Stromal cell of bone marrow (primary cell): Measurements from ENCODE around the gene ABHD6.
"Not testable (repeated sequence)": the region's sequence is repeated elsewhere in the genome, so short reads cannot be mapped to it uniquely, and the experiment has no call there.

Experiments used
- DNase-seq: peaks from one replicate; pipeline ENCODE4 v3.0.0-alpha.2; 2012; ENCODE audit warnings: low read depth

Gene ABHD6, protein sequence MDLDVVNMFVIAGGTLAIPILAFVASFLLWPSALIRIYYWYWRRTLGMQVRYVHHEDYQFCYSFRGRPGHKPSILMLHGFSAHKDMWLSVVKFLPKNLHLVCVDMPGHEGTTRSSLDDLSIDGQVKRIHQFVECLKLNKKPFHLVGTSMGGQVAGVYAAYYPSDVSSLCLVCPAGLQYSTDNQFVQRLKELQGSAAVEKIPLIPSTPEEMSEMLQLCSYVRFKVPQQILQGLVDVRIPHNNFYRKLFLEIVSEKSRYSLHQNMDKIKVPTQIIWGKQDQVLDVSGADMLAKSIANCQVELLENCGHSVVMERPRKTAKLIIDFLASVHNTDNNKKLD

GRCh38 chr3:58237238-58237940, at the start of gene ABHD6:
TSS of gene ABHD6 (plus strand) at chr3:58237792. CDS start at chr3:58256587, 18,795 bp downstream.
- peak; percentile 43 for DNase-seq

DNA sequence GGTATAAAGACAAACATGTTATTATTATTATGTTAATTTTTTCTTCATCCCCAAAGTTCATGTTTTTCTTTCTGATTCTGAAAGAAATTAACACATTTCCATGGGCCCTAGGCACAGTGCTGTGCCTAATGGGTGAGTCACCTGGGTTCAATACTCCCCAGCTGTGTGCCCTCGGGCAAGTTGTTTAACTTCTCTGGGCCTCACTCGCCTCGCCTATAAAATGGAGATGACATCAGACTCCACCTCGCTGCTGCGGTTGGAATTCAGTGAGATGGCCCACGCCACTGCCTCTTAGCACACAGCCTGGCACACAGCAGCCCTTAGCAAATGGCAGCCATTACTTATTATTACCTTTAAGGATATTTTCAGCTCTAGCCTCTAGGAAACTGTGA, 49.4 kb upstream of the ABHD6 start:
- no peak for DNase-seq

DNA sequence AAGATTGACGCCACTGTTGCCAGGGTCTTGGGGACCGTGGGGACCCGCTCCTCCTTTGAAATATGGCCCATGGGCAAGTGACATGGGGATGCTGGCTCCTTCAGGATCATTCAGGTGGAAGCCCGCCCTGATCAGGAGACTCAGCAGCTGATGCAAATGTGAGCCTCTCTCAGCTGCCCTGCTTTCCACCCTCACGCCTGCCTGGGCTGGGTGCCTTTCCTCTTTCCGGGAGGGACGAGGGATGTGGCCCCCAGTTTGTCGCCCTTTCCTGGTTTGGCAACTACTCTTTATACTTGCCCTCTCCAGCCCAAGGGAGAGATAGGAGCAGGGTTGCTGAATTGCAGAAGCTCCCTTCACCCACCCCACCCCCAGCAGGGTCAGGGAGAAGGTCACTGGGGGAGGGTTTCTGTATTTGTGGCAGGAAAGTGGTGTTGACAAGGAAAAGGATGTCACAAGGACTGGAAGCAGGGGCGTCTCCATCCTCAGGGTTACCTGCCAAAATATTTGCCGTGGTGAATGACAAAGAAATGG, 48.6 kb upstream of the ABHD6 start:
- no peak for DNase-seq

GRCh38 chr3:58189691-58190090, 47.9 kb upstream of the ABHD6 start:
- DNase-seq = no peak

DNA sequence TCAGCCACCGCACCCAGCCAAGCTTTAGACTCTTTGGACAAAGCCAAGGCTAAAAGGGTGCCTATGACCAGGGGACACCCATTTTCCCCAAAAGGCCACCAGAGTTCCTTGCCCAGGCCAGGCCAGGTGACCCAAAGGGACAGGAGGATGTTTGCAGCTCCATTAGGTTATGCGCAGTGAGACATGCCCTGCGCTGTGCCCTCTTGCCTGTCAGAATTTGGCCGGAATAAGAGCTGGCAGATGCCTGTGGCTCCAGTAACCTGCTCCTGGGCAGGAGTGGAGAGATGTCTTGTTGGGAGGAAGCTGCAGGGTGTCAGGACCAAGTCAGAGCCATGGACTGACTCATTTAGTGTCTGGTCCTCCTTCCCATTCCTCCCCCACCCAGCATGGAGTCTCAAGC, 47.3 kb upstream of the ABHD6 start:
- DNase-seq = no peak

- DNase-seq = no peak
Observed at GRCh38 chr3:58190882-58191281, 46.7 kb upstream of the ABHD6 start.

DNA sequence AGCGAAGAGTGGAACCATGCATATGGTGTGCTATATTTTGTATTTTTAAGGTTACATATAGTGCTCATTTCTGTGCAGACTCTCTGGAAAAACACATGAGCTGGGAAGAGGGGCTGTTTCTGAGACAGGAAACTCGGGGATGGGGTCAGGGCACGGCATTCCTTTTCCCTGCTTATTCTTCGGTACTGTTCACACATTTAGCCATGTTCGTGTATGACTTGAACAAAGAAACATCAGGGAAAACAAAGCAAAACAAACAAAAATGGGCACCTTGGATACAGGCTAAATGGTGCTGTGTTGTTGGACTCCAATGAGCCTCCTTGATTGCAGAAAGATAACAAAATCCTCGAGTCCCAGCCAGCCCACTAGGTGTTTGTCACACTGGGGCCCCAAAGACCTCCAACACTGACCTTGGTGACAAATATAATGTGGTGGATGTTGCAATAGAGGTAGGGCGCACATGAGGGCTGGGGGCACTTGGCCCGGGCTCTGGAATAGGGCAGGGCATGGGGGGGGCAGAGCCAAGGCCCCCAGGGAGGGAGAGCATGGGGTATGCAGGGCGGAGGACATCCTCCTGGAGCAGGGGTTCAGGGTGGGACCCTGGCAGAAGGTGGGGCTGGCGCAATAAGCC, 46.1 kb upstream of the ABHD6 start:
- no peak for DNase-seq

DNA sequence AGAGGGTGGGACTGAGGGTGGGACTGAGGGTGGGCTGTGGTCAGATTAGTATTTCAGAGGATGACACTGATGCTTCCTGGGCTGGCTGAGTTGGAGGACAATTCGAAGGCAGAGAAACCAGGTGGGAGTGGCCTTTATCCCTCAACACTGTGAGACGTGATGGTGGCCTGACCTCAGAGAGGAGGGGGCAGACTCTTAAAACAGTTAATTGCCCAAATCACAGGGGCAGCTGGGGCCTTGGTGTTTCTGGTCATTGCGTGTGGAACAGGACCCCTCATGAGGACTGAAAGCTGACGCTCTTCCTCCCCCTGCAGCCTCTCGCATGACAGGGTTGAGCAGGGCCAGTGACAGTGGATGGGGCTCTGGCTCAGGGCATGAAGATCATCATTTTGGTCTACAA, 45.5 kb upstream of the ABHD6 start:
- no peak for DNase-seq

DNA sequence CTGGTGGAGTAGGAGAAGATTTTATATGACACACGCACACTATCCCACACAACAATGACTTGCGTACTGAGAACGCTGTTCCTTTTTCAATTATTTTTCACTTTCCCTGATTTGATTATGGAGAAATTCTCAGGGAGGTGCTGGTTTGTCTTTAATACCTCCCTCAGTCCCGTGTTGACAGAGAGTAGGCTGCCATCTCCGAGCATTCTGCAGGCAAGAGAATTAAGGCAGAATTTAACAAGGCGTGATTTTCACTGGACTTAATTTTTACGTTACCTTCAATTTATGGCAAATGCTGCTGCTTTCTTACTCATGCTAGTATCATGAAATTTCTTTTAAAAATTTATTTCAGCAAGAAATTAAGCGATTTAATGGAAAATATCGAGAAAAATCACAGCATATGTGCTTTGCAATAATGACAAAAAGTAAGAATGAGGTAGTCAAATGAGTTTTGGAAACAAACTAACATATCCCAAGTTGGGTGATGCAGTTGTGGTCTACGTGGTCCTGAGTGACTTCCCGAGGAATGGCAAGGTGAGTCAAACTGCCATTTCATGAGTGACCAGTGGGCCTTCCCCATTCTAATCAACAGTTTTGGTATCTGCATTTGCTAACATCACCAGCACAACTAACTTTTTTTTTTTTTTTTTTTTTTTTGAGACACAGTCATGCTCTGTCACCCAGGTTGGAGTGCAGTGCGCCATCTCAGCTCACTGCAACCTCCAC, 43.7 kb upstream of the ABHD6 start:
- DNase-seq = no peak

GRCh38 chr3:58197588-58197987, 40.0 kb upstream of the ABHD6 start:
- DNase-seq = no peak

DNA sequence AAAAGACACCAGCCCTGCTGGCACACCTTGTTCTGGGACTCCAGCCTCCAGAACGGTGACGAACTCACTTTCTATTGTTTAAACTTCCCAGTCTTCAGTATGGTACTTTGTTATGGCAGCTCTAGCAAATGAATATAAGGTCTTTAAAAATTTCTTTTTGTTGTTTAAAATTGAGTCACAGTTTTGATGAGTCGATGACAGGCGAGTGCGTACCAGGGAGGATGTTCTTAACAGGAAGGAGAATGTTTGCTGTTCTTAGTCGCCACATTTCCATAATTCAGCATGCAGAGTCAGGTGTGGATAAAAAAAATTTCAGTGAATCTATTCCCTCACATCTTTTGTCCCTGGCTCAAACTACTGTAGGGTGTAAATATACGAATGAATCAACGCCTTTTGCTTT, 39.2 kb upstream of the ABHD6 start:
- DNase-seq = no peak

GRCh38 chr3:58198804-58199203, 38.8 kb upstream of the ABHD6 start:
- no peak for DNase-seq

DNA sequence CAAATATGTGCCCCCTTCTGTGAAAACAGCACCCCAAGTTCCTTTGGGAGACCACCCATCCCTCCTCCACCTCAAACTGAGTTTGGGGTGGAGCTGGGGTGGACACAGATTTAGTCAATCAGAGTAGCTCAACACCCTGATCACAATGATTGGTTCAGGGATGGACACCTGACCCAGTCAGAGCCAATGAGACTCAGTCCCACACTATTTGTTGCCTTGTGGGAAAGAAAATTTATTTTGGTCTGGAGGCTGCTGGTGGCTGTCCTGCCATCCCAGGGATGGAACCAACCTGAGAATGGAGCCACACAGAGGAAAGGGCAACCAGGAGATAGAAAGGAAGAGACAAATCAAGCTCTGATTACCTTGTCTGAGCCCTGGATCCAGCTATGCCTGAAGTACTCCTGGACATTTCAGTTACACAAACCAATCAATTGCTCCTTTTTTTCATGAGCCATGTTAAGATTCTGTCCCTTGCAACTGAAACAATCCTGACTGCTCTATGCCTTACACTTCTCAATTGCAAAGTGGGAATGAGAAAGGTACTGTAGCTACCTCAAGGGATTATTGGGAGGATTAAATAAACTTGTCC, 37.4 kb upstream of the ABHD6 start:
- no peak for DNase-seq

GRCh38 chr3:58200846-58201355, 36.7 kb upstream of the ABHD6 start:
- no peak for DNase-seq

DNA sequence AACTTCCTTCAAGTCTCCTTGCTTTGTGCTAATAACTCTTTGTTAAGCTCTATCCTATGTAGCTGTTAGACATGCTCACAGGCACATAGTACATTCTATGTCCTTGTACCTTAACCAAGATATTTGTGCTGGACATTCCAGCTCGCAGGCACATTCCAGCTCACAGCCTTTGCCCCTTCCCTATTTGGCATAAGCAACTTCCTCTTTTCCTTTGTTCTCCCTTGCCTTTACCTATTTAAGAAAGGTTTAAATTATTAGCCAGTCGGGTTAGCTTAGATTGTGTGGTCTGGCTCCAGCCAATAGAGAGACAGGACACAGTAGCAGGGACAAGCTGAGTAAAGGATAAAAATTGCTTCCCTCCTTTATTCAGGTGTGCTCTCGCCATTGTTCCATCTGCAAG, 36.1 kb upstream of the ABHD6 start:
- DNase-seq = not testable (repeated sequence)

DNA sequence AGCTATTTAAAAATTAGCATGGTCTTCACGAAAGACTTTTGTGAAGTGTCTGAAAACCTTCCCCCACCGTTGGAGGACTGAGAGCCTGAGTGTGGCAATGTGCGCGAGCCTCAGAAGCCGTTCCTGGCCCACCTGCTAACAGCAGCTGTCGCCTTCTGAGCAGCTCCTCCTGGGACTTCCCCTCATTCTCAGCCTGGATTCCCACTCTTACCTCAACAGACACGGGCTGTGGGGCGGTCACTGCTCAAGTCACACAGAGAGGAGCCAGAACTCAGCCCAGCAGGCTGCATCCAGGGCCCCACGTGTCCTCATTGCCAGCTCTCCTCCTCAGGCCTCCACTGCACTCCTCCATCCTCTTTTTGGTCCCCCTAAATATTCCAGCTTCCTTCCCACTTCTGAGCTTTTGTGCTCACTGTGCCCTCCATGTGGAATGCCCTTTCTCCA, 34.7 kb upstream of the ABHD6 start:
- no peak for DNase-seq

GRCh38 chr3:58203541-58203940, 34.1 kb upstream of the ABHD6 start:
- no peak for DNase-seq

DNA sequence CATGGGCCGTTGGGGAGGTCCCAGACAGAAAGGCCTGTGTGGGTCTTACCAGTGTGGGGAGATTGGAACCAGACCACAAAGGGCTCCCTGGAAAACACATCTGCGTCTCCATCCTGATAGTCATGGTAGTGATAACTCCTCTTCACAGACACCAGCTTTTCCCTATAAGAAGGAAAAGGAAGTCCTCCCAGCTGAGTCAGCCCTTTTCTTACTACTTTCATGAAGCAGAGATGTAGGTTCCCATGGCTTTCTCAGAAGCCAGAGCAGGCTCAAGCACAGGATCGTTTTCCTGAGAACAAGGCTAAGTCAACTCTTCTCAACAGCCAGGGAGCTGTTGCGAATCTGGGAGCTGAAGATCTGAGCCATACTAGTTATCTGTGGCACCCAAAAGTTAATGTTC, 32.9 kb upstream of the ABHD6 start:
- DNase-seq = no peak

DNA sequence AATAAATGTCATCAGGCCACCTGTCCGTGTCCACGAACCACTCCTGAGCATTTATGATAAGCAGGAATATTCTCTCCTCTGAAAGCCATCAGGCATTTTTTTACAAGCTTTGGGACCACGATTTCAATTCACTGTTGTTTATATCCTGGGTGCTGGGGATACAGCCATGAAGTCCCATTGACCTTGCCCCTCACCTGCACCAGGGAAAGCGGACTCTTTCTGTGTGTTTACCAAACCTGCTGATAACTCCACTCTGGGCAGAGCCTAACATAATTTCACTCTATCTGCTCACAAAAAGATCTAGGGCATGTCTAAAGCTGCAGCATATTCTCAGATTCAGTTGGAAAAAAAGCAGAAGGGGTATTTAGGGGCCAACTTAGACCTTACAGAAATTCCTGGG, 31.6 kb upstream of the ABHD6 start:
- DNase-seq = no peak

- DNase-seq = peak; percentile 57
Observed at GRCh38 chr3:58206406-58207011, 31.1 kb upstream of the ABHD6 start.

DNA sequence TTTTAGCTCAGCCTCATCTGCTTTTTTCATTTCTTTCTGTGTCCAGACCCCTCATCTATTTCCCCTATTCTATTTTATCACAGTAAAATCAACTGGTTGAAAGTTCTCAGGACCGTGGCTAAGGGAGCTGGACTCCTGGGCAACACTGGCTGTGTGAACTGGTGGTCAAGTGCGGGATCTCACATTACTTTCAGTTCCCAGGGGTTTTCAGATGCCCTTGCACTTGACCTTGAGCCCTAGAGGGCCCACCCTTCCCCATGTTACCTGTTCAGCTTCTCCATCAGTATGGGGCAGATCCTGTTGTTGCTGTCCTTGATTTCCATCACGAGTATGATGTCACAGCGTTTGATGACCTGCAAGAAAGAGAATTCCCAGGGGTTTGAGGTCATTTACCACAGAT, 29.6 kb upstream of the ABHD6 start:
- DNase-seq = no peak
